ENCODE measurements around the gene TTLL3.

TTLL3 gene

DNA sequence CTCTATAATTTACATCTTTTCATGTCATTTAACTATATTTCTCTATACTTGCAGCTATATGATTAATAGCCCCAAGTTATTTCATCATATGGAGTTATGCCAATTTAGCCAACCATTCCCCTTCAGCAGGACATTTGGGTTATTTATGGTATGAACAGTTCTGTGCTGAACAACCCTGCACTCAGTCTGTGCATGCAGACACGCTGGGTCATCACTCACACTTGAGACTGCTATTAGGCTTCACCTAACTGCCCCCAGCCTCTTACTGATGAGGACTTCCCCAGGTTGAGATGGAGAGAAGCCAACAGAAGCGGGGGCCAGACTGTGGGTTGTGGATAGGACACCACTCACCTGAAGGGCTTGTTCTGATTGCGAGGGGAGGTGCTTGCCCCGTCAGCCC is 25.1 kb upstream of the TTLL3 start:
- TF ChIP-seq POLR2A (IDR thresholded peaks at IDR 0.05; ENCODE audit: extremely low read depth, insufficient read length): no peak
- no peak for TF ChIP-seq MYC (IDR thresholded peaks at IDR 0.05; ENCODE audit: low read depth, low read length)
- TF ChIP-seq, protein P1, sequence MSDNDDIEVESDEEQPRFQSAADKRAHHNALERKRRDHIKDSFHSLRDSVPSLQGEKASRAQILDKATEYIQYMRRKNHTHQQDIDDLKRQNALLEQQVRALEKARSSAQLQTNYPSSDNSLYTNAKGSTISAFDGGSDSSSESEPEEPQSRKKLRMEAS (IDR thresholded peaks at IDR 0.05; ENCODE audit: low read depth, low read length): no peak
- TF ChIP-seq, protein P2, sequence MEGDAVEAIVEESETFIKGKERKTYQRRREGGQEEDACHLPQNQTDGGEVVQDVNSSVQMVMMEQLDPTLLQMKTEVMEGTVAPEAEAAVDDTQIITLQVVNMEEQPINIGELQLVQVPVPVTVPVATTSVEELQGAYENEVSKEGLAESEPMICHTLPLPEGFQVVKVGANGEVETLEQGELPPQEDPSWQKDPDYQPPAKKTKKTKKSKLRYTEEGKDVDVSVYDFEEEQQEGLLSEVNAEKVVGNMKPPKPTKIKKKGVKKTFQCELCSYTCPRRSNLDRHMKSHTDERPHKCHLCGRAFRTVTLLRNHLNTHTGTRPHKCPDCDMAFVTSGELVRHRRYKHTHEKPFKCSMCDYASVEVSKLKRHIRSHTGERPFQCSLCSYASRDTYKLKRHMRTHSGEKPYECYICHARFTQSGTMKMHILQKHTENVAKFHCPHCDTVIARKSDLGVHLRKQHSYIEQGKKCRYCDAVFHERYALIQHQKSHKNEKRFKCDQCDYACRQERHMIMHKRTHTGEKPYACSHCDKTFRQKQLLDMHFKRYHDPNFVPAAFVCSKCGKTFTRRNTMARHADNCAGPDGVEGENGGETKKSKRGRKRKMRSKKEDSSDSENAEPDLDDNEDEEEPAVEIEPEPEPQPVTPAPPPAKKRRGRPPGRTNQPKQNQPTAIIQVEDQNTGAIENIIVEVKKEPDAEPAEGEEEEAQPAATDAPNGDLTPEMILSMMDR (IDR thresholded peaks at IDR 0.05; ENCODE audit: low read depth, low read length): no peak
- no peak overlapping the region for H3K4me3 ChIP-seq (ENCODE audit: low read depth, low read length)
- no peak for DNase-seq (ENCODE audit: low read depth)

DNA sequence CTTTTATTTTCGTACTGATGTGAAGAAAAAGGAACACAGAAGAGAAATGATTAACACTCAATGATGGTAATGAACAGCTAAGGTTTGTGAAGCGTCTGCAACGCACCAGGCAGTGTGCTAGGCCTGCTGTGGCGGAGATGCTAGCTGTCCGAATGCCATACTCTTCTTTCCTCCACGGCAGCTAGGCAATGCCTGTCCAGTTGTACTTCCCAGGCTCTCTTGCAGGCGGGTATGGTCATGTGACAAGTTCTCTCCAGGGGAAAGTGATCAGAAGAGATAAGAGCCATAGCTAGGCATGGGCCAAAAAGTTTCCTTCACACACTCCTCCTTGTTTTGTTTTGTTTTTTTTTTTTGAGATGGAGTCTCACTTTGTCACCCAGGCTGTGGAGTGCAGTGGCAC is 24.5 kb upstream of the TTLL3 start:
- DNase-seq (ENCODE audit: low read depth): peak; percentile 36
- H3K4me3 ChIP-seq (ENCODE audit: low read depth, low read length): no peak overlapping the region
- TF ChIP-seq MYC (IDR thresholded peaks at IDR 0.05; ENCODE audit: low read depth, low read length) (no peak), POLR2A (IDR thresholded peaks at IDR 0.05; ENCODE audit: extremely low read depth, insufficient read length) (no peak)
- TF ChIP-seq, protein P2 (IDR thresholded peaks at IDR 0.05; ENCODE audit: low read depth, low read length): no peak
- TF ChIP-seq, protein P1 (IDR thresholded peaks at IDR 0.05; ENCODE audit: low read depth, low read length): no peak

DNA sequence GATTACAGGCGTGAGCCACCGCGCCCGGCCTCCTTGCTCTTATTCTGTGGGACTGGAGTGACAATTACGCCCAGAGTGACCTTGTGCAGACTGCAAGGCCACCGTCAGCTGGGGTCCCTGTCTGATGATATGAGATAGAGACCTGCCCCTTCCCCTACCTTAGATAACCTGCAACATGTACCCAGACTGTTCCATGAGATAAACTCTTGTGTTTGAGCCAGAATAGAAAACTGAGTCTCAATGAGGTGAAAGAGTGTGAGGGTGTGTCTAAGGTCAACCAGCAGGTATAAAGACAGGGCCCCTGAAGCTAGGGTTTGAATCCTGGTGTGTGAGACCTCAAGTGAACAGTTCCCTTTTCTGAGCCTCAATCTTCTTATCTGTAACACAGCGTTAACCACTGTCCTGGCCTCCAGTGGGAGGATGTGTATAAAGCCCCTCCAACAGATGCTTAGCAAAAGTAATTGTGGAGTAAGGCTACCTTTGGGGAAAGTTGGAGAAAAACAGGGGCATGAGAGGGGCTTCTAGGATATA is 23.8 kb upstream of the TTLL3 start:
- DNase-seq (ENCODE audit: low read depth): peak; percentile 55
- no peak for TF ChIP-seq MYC (IDR thresholded peaks at IDR 0.05; ENCODE audit: low read depth, low read length)
- TF ChIP-seq, protein P1 (IDR thresholded peaks at IDR 0.05; ENCODE audit: low read depth, low read length): no peak
- TF ChIP-seq POLR2A (IDR thresholded peaks at IDR 0.05; ENCODE audit: extremely low read depth, insufficient read length): no peak
- TF ChIP-seq, protein P2 (IDR thresholded peaks at IDR 0.05; ENCODE audit: low read depth, low read length): no peak
- H3K4me3 ChIP-seq (ENCODE audit: low read depth, low read length): no peak overlapping the region

DNA sequence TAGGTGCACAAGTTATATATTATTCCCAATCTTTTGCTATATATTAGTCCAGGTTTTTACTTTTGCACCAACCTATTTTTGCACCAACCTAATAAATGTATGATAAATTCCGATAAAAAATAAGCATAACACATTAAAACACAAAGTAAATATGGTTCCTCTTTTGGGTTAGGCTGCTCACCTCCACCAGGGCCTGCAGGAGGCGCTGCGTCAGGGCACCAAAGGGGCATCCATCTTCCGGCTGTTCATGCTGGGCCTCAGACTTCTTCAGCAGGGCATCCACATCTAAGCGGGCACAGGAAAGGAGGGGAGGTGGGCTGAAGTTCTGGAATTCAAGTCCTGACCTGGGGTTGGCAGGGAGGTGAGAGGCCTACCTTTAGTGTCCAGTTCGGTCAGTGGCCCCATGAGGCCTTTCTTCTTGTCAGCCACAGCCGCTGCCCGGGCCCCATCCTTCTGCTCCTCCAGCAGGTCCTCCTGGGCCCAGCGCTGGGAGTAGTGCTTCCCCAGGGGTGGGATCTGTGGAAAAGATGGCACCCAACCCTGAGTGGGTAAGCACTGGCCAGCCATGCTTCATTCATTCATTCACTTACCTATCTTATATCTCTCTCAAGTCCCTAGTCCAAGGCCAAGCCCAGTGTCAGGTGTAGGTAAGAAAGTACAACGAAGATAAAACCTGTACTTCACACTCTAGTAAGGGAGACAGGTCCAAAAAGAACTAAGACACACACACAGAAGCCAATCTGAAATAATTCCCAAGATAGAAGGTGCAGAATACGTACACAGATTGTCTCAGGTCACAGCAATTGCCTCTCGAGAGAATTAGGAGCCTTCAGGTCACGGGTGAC is 23.0 kb upstream of the TTLL3 start:
- no peak overlapping the region for H3K4me3 ChIP-seq (ENCODE audit: low read depth, low read length)
- DNase-seq (ENCODE audit: low read depth): peak; percentile 54
- TF ChIP-seq, protein P1 (IDR thresholded peaks at IDR 0.05; ENCODE audit: low read depth, low read length): no peak
- TF ChIP-seq MYC (IDR thresholded peaks at IDR 0.05; ENCODE audit: low read depth, low read length): no peak
- TF ChIP-seq, protein P2 (IDR thresholded peaks at IDR 0.05; ENCODE audit: low read depth, low read length): peak; percentile 76

DNA sequence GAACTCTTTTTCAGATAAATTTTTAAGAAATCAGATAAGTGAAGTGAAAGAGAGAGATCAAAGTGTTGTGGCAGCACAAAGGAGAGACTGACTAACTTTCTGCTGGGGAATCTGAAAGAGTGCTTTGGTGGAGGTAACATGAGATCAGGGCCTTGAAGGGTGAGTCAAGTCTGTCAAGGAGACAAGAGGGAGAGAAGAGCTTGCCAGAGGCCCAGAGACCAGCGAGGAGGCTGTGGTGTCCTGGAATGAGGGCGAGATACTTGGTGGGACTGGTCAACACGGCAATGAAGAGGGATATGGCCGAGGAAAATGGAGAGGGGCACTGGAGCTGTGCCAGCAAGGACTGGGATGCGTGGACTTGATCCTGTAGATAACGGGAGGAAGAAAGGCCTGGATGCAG is 22.3 kb upstream of the TTLL3 start:
- DNase-seq (ENCODE audit: low read depth): no peak
- no peak for TF ChIP-seq POLR2A (IDR thresholded peaks at IDR 0.05; ENCODE audit: extremely low read depth, insufficient read length)
- no peak for TF ChIP-seq MYC (IDR thresholded peaks at IDR 0.05; ENCODE audit: low read depth, low read length)
- TF ChIP-seq, protein P1 (IDR thresholded peaks at IDR 0.05; ENCODE audit: low read depth, low read length): no peak
- TF ChIP-seq, protein P2 (IDR thresholded peaks at IDR 0.05; ENCODE audit: low read depth, low read length): no peak
- no peak overlapping the region for H3K4me3 ChIP-seq (ENCODE audit: low read depth, low read length)

Data from NB4 (cell line).